Measurements from ENCODE around the gene SAE1.
A peak's percentile ranks its signal among the peaks of the same experiment; 100 is the strongest.
"Not testable (repeated sequence)": the region's sequence is repeated elsewhere in the genome, so short reads cannot be mapped to it uniquely, and the experiment has no call there.

SAE1 gene

DNA sequence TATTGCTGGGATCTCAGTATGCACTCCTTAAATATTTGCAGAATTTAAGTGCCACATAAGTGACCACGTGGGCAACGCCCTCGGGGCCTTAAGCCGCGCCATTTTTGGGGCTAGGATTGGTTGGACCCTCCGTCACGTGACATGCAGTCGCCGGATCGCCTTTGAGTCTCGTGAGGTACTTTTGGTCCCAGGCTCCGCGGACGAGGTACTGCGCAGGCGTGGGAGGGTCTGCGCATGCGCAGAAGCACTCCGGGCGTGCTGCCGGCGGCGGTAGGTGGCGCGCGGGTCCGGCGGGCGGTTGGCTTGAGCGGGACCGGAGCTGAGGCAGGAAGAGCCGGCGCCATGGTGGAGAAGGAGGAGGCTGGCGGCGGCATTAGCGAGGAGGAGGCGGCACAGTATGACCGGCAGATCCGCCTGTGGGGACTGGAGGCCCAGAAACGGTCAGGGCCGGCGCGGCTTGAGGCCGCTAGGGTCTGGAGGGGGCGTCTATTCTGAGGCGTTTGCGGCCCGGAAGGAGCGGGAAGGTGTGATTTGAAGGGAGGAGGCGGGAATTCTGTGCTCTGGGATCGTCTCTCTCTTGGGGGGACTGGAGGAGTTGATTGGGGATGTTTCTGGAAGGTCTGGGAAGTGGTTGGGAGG lies at the start of gene SAE1:
Gene SAE1 (plus strand): TSS at position 247 of the 639 bp plus-strand sequence. CDS start 96 bp downstream, at position 343.
- DNase-seq, result peak in 1 of 2 experiments; percentile 89

DNA sequence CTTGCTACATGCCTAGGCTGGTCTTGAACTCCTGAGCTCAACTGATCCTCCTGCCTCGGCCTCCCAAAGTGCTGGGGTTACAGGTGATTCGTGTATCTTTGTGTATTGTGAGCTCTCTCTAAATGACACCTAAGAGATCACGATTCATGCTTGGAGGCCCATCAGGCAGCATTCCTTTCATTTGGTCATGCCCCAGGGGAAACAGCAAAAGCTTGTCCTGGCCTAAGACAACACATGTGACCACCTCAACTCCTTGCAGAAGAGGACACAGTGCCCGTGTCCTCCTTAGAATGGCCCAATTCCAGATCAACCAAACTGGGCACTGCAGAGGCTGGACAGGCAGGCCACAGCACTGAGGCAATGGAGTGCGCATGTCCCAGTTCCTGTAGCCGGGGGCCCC lies 49.5 kb upstream of the SAE1 start:
- DNase-seq, result no peak

DNA sequence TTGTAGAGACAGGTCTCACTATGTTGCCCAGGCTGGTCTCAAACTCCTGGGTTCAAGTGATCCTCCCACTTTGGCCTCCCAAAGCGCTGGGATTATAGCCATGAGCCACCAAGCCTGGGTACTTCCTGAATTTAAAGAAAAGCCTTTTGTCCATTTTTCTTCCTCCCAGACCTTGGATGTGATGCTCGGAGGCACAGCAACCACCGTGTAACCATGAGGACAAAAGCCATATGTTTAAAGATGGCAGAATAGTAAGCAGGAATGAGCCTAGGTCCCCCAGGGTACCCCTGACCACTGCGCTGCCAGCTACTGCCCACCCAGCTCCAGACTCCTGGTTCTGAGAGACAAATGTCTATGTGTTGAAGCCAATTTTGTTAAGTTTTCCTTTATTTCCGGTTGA lies 48.1 kb upstream of the SAE1 start:
- no peak for DNase-seq

DNA sequence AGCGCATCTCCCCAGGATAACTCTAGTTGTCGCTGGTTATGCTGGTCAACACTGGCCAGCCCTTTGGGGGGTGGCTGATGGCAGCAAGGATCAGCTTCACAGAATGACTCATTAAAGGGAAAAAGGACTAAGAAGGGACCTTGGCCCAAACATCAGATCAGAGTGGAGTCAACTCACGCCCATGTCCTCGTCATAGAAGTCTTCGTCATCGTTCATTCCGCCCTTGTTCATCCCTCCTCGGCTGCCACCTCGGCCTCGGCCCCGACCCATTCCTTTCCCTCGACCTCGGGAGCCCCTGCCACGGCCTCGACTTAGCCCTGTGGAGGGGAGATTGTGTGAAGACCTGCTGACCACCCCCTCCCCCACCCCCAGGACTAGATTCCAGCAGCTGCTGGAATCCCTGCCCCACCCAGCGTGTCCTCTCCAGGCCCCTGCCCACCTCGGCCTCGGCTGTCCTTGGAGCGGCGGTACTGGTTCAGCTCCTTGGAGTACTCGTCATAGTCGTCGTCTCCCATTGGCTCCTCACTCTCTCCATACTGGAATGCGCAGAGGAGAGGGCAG lies 45.7 kb upstream of the SAE1 start:
- no peak for DNase-seq

DNA sequence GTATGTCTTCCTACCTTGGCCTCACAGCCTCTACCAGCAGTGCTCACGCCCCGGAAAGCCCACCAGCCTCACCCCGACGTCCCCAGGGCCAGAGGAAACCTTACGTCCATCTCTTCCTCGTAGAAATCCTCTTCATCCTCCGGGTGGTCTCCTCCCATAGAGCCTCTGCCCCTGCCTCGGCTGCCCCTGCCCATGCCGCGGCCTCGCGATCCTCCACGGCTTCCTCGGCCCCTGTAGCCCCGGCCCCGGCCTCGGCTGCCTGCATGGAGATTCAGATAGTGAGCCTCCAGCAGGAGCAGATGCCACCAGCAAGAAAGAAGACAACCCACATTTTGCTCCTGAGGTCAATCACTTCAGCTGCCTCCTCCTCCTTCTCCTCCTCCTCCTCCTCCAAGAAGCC lies 44.4 kb upstream of the SAE1 start:
- no peak for DNase-seq

DNA sequence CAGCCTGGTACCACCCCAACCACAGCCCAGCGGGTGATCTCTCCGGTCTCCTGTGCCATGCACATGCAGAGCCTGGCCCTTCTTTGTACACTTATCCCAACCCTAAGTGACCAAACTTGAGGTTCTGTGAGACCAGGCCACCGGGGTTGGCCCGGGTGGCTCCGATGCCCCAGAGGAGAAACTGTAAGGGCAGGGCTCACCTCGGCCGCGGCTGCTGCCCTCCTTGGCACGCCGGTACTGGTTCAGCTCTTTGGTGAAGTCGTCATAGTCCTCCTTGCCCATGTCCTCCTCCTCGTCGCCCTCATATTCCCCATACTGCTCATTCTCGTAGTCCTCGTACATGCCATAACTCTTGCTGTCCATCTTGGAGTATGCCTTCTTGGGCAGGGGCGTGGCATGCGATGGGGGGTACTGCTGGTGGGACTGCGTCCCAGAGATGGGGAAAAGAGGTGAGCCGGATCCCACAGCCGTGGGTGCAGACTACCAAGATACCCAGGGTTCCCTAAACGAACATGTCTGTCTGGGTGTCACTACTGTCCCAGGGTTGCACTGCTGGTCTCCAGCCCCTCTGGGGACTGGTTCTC lies 40.8 kb upstream of the SAE1 start:
- DNase-seq, result no peak

DNA sequence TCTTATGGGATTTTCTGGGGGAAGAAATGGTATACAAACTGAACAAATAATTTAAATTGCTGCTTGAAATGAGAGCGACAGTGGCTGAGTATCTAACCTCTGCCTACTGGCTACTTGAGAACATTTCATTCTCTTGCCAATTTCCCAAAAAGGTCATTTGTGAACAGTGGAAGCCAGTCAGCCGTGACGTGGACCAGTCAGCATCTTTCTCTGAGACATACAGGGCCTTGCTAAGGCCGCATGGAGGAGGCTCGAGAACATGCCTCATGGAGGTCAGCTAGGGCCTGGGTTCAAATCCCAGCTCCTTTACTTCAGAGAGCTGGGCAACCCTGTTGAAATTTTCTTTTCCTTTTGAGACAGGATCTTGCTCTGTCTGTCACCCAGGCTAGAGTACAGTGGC lies 37.4 kb upstream of the SAE1 start:
- DNase-seq, result no peak

DNA sequence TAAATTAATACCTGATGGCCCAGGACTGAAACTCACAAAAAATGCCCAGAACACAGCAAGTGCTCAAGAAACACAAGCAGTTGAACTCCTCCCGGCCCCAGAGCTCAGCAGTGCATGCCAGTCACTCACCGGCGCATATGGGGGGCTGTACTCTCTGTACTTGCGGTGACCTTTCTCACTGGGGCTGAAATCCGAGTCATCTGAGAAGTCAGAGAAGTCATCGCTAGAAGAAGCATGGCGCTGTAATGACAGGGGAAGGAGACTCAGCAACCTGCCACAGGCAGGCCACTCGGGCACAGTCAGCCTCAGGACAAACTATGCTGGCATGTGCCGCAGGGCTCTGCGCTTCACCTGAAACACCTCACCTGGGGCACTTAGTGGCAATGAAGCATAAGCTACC lies 36.8 kb upstream of the SAE1 start:
- no peak for DNase-seq

DNA sequence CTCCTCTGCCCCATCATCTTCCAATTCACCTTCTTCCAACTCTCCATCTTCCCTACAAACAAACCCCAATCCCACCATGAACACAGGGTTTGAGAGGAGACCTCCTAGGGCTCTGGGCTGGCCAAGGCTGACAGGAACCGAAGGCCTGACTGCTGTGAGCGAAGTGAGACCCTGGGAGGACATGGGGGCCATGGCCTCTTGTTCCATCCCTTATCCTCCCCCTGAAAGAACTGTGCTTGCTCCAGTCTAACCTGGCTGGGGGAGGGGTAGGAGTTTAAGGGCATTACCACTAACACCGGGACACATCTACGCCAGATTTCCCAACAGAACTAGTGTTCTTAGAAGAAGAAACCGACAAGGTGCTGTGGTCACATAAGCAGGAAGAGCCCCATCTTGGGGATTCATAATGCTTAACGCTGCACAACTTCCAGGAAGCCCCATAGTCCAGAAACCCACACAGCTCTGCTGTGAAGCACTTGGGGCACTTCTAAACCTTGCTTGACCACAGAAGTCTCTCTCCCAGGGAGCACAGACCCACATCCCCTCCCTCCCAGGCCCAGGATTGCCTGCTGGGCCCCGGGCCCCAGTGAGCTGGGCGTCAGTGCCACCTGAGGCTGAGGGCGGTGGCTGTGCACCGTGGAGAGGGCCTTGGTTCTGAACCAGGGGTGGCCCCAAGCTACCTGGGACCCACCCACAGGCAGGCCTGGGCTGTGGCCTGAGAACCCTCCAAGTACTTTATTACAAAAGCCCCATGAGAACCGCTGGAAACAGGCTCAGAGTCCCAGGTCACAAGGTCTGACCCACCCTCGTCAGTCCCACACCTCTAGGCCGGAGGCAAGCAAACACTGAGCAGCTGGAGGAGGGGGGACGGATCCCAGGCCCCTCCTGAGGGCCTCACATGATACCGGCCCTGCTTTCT lies 35.8 kb upstream of the SAE1 start:
- DNase-seq, result no peak

DNA sequence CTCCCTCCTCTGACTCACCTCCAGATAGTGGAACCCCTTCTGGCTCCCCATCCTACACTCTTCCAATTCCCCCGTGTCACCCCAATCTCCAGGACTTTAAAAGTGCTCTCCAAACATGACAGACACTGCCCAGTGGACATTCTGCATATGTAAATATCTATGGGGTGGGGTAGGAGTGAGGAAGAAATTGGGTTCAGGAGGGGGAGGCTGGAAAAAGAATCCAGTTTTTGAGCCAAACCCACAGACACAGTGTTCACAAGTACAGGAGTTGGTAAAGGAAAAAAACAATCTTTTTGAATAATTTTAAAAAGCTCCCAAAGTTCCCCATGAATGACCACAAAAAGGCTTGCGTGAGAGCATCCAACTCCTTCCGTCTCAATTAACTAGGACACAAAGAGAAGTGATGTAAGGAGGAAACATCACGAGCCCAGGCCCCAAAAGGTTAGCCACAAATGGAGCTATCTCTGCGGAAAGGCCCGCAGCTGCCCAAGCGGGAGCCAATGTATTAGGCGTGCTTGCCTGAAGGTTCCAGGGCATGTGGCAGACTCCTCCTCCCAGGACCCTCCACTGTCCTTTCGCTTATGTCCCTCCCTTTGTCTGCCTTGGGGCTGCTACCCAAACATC lies 35.0 kb upstream of the SAE1 start:
- DNase-seq, result no peak

DNA sequence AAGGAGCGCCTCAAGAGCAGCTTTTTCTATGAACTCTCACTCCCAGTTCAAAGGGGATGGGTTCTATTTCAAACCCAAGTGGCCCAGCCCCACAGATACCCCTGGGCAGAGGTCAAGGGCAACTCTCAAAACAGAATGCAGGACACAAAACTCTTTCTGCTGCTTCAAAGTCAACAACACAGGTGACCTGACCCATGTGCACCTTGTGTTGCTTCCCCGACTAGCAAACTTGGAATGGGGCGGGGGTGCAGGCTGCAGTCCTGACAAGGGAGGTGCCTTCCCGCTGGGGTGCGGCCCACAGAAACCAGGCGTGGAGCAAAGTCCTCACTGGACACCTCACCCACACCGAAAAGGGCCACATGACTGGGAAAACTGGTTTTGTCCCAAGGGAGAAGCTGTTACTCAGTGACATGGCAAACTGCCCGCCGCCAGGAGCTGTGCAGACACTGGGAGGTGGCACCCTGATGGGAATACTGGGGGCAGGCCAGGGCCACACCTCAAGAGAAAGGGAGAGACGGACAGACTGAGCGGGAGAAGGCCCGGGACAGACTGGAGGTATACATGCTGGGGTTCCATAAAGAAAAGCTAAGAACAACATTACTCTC lies 34.4 kb upstream of the SAE1 start:
- DNase-seq, result no peak

DNA sequence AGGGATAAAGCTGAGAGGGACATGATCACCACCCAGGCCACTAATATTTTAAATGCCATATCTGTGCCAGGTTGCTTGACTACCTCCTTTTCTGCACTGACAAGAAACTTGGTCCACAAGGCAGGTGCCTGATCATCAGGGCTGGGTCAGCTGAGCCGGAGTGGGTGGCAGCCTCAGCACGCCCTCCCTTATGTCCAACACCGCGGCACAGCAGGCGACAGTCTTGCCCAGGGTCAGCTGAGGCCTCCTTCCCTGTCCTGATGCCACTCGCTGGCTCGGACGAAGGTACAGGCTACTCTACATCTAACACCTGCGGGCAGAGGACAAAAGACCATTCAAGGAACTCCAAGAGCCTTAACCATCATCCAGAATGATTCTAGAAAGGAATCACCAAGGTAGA lies 33.9 kb upstream of the SAE1 start:
- DNase-seq, result no peak

DNA sequence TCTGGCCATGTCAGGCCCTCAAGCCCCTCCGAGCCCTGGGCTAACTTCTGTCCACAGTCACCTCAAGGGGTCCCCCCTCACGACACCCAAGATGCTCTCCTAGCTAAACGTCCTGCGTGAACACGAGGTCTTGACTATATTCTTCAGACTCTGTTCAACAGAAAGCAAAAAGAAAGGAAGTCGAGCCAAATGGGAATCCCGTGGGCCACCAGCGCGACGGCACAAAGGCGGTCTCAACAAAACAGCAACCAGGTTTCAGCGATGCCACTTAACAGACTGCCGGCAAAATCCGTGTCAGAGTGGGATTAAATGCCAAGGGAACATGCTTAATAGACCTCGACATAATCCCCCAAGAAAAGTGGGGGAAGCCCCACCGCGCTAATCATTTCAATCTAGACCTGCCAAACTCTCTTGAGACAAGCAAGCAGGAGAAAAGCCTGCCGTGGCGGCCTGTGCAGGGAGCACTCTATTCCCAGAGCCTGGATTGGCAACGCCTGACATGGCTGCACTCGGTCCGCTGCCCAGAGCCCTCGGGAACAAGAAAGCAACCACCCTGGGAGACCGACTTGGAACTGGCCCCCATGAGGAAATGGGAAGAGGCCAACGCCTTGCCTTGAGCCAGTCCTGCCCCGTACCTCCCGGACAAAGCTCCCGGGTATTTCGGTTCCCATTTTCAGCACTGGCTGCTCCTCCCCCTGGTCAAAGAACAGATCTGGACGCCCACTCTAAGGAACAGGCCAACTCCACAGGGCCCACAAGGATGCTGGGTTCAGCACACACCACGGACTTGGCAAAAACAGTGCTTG lies 33.0 kb upstream of the SAE1 start:
- DNase-seq, result no peak

DNA sequence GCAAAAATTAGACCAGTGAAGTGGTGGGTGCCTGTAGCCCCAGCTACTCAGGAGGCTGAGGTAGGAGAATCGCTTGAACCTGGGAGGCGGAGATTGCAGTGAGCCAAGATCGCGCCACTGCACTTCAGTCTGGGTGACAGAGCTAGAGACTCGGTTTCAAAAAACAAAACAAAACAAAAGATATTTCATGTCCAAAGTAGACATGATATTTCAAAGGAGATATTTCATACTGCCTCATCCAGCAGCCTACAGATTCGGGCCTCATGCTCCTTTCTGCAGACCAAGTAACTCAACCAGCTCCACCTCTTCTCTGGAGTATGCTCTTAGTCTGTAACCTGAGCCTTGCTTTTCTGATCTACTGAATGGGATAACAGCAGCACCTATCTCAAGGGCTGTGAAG lies 32.0 kb upstream of the SAE1 start:
- DNase-seq, result no peak

DNA sequence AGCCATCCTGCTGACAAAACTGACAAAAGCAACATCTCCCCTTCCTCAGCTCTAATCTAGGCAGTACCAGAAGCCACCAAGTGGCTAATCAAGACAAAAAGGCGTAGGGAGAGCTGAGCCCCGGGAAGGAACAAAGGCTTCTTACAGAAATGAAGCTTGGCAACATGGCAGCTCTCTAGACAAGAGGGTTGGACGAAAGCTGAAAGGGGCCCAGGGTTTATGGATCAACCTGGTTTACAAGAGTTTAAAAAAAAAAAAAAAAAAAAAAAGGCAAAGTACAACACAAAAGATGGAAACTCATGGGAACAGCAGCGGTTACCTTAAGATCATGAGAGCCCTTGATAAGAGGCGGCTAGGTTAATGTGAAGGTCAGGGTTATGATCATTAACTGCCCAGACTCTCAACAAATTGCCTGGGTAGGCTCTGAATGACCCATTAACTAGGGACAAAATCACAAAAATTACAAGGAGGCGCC lies 31.0 kb upstream of the SAE1 start:
- DNase-seq, result no peak

DNA sequence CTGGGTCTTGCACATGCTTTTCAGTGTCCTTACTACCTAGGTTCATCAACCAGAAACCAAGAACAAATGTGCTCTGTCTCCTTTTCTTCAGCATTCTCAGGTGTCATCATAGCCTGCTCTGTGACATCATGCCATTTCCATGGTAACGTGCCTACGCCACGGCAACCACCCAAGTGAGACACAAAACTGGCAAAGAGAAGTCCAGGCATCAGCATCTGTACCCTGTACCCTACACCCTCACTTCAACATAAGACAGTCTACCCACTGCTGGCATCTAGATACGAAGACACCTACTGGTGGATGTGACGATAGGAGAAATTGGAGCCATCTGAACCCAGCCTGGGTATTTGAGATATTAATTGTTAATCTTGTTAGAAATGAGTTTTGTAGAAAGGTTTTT lies 30.3 kb upstream of the SAE1 start:
- no peak for DNase-seq

DNA sequence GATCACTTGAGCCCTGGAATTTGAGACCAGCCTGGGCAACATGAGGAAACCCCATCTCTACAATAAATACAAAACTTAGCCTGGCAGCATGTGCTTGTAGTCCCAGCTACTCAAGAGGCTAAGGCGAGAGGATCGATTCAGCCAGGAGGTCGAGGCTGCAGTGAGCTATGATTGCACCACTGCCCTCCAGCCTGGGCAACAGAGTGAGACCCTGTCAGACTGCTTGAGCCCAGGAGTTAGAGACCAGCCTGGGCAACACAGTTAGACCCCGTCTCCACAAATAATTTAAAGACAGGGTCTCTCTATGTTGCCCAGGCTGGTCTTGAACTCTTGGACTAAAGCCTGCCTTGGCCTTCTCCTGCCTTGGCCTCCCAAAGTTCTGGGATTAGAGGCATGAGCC lies 29.5 kb upstream of the SAE1 start:
- DNase-seq, result not testable (repeated sequence)

DNA sequence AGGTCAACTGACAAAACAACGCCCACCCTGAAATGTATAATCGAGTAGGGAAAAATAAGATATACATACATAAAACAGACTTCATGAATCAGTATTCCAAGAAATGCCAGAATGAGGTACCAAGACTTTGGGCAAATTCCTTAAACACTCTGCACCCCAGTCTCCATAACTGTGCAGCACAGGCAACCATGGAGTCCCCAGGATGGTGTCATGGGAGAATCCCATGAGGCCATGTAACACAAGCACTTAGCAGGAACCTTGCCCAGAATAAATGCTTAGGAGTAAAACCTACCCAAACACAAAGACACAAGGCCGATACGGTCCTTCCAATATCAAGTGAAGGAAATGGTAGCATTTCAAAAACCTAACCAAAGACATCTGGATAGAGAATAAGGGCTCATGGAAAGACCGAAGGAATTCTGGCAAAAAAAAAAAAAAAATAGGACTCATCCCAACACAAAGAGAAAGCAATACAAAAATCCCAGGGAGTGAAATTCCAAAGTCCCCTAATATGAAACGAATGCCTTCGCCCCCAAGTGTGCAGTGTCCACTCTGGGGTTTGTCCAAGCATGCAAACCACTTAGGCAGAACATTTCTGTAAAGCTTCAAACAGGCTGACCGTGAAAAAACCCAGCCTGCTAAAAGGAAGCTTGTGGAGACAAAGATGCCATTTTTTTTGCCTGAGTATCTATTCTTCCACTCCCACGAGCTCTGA lies 28.1 kb upstream of the SAE1 start:
- no peak for DNase-seq

DNA sequence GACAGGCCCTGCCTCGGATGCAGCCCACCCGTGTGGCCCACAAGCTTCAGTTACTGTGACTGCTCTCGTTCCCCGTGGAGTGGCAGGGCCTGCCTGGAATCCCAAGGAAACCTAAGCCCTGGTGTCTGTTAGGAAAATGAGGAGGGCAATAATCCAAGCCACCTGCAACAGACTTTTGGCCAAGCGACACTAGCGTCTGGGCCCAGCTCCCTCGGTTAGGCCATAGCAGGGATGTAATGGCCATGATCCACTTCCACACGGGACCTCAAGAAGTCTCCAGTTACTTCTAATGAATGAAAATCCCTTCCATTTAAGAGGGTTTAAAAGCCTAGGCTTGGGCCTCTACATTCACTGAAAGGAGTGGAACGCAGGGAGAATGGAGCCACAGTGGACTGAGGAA lies 26.0 kb upstream of the SAE1 start:
- peak in 1 of 2 experiments; percentile 43 for DNase-seq

DNA sequence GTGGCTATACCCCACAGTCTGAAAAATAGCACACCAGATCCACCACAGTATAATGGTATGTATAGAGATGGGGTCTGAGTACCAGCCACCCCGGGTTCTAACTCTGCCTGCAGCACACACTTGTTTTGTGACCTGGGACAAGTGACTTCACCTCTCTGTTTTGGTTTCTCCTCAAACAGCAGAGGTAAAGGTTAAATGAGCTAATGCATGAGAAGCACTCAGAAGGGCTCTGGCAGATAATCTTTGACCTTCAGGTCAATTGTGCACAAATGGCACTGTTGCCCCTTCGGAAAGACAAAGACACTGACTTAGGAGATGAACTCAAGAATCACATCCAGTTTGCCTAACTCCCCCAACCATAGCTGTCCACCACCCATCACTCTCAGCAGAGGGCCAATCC lies 24.8 kb upstream of the SAE1 start:
- DNase-seq, result no peak

DNA sequence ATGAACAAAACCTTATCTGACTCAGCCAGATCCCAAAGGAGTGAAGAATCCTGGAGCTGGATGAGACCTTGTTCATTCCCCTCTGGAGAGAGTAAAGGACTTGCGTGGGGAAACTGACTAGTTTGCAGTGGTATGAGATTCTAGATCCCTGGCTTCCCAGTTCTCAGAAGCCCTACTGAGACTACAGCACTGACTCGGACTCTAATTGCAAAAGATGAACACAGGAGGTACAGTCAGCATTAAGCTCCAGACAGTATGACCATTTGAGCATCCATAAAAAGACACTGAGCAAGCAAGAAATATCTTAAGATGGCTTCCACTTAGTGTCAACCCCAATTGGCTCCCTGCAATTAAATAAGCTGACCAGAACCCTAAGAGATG lies 23.8 kb upstream of the SAE1 start:
- no peak for DNase-seq

All from cerebellar nuclear complex (tissue), 1 donor.